Measurements from ENCODE around the gene LMO2.

LMO2 gene

DNA sequence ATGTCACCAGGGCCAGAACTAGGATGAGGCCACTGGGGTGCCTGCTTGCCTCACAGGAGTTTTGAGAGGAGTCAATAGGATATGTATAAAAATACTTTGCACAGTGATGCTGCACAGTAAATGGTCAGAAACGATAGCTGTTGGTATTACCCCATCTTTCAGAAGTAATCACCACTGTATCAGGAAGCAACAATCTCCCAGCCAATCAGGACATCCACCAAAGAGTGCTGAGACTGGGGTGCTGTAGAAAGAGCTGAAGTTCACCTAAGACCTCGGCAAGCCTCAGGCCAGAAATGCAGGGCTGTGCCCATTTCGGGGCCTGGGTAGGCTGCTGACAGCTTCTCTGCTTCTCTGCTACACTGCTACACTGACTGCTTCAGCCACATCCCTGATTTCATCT is 17.4 kb downstream of the LMO2 start:
- Histone ChIP-seq H3K4me1 (ENCODE audit: control insufficient read depth, insufficient read depth, low read length) (peaks cover 3% of the 10 kb centered on the region), H3K27me3 (ENCODE audit: control insufficient read depth in 1 of 2, insufficient read depth in 2 of 2, low read length in 2 of 2) (peaks cover 8 to 14% of the 10 kb centered on the region in 2 donors), H3K9ac (ENCODE audit: low read length in 2 of 2) (no peak overlapping the region), H3K9me3 (ENCODE audit: control insufficient read depth in 2 of 2, low read length in 2 of 2) (no peaks in the 10 kb centered on the region), H3K27ac (ENCODE audit: low read length) (no peak overlapping the region), H3K36me3 (ENCODE audit: control insufficient read depth in 2 of 2, insufficient read depth in 2 of 2, low read length in 2 of 2) (no peaks in the 10 kb centered on the region), H3K4me3 (ENCODE audit: low read length in 2 of 2) (no peak overlapping the region)

DNA sequence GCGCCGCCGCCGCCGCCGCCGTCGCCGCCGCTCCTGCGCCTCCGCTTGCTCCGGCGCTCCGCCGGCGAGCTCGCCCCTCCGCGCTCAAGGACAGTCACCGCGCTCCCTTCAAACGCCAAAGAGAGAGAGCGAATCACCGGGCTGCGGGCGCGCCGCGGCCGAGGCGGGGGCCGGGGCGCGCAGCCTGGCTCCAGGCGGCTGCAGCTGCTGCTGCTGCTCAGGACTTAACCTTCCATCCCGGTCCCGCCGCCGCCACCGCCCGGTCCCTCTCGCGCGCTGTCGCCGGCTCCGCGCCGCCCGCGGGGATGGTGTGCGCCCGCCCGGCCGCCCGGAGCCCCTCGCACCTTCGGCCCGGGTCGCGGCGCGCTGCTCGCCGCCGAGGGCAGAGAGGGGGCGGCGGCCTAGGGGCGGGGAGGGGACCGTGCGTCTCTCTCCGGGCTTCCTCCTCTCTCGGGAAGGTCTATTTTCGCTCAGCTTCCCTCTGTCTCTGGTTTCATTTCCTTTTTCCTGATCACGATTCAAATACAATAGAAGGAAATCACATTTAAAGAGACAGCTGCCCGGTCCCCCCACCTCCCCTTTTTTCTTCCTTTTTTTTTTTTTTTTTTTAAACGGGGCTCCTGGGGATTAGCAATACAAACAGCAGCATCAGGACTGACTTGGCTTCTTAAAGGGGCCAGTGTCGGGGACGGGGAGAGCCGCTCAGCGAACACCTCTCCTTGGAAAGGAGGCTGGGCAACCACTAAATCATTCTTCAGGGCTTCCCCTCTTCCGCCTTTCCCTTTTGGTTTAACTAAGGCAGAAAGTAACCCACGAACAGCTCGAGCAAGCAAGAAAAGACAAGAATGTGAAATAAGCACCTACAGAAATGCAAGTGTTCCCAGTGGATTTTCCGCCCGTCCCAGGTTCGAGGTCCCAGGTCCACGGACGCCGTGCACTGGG is 22.1 kb downstream of the LMO2 start:
- Histone ChIP-seq H3K27ac (ENCODE audit: low read length) (no peak overlapping the region), H3K4me1 (ENCODE audit: control insufficient read depth, insufficient read depth, low read length) (peaks cover 10% of the 10 kb centered on the region), H3K9ac (ENCODE audit: low read length in 2 of 2) (peak overlapping the region in 1 of 2 donors; percentile 45), H3K9me3 (ENCODE audit: control insufficient read depth in 2 of 2, low read length in 2 of 2) (no peaks in the 10 kb centered on the region), H3K27me3 (ENCODE audit: control insufficient read depth in 1 of 2, insufficient read depth in 2 of 2, low read length in 2 of 2) (peaks cover 11 to 24% of the 10 kb centered on the region in 2 donors), H3K36me3 (ENCODE audit: control insufficient read depth in 2 of 2, insufficient read depth in 2 of 2, low read length in 2 of 2) (no peaks in the 10 kb centered on the region), H3K4me3 (ENCODE audit: low read length in 2 of 2) (peak overlapping the region; percentile 75 to 84)

DNA sequence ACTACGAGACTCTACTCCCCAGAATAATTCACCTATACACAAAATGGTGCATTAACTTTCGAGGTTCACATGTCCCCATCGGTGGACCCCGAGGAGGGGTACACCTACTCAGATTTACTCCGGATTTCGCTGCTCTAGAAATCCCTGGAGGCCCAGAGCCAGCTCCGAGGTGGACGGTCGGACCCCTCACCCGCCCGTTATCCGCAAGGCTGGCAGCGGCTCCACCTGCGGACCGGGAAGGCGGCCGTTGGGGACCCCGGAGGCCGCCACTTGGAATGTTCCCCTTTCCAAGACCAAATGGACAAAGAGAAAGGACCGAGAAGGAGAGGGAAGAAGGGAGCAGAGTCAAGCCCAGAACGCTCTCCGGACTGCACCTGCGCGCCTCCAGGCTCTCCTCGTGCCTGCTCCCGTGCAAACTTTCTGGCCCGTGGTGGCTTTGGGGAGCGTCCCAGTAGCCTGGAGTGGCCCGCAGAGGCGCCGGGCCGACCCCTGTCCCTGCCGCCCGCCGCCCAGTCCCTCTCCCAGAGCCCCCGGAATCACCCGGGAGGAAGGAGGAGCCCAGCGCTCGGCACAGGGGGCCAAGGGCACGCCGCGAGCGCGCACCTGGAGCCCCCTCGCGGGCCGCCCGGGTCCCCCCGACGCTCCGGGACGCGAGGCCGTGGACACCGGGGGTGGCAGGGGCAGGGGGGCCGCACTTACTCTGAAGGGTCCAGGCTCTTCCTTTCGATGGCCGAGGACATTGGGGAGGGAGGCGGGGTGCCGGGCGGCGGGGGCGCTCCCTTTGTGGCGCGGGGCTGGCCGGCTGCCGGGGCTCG is 23.0 kb downstream of the LMO2 start:
- Histone ChIP-seq H3K27ac (ENCODE audit: low read length) (no peak overlapping the region), H3K9me3 (ENCODE audit: control insufficient read depth in 2 of 2, low read length in 2 of 2) (no peaks in the 10 kb centered on the region), H3K4me1 (ENCODE audit: control insufficient read depth, insufficient read depth, low read length) (peaks cover 10% of the 10 kb centered on the region), H3K9ac (ENCODE audit: low read length in 2 of 2) (peak overlapping the region in 1 of 2 donors; percentile 4), H3K36me3 (ENCODE audit: control insufficient read depth in 2 of 2, insufficient read depth in 2 of 2, low read length in 2 of 2) (no peaks in the 10 kb centered on the region), H3K4me3 (ENCODE audit: low read length in 2 of 2) (peak overlapping the region; percentile 33 to 75), H3K27me3 (ENCODE audit: control insufficient read depth in 1 of 2, insufficient read depth in 2 of 2, low read length in 2 of 2) (peaks cover 13 to 23% of the 10 kb centered on the region in 2 donors)

DNA sequence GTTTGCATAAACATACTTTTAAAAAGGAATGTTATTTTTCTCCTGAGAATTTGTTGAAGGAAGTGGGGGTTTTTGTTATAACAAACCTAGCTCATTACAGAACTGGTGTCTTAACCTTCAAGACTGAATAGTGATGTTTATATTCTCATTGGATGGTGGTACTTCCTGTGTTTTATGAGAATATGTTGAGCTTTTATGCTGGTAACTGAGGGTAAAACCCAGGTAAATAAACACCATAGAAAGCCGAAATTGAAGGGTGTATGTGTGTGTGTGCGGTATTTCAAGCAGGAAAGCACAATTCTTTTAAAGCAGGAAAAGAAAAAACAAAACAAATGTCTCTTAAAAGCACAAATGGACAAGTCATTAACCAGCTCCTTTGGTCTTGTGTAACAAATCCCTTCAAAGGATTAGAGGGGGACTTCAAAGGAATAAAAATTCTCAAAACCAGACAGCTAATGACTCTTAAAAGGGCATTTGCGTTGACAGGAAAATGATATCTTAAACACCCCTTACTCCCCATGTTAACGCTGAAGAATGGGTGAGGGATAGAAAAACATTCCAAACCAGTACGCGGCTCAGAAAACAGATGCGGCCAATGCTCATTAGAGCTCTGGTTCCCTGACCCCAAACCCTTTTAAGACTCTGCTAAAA is 23.8 kb downstream of the LMO2 start:
- Histone ChIP-seq H3K4me1 (ENCODE audit: control insufficient read depth, insufficient read depth, low read length) (peaks cover 10% of the 10 kb centered on the region), H3K36me3 (ENCODE audit: control insufficient read depth in 2 of 2, insufficient read depth in 2 of 2, low read length in 2 of 2) (peaks cover 0 to 2% of the 10 kb centered on the region in 2 donors), H3K4me3 (ENCODE audit: low read length in 2 of 2) (peak overlapping the region; percentile 33 to 75), H3K27me3 (ENCODE audit: control insufficient read depth in 1 of 2, insufficient read depth in 2 of 2, low read length in 2 of 2) (peaks cover 13 to 23% of the 10 kb centered on the region in 2 donors), H3K9ac (ENCODE audit: low read length in 2 of 2) (peak overlapping the region in 1 of 2 donors; percentile 4), H3K9me3 (ENCODE audit: control insufficient read depth in 2 of 2, low read length in 2 of 2) (no peaks in the 10 kb centered on the region), H3K27ac (ENCODE audit: low read length) (no peak overlapping the region)

DNA sequence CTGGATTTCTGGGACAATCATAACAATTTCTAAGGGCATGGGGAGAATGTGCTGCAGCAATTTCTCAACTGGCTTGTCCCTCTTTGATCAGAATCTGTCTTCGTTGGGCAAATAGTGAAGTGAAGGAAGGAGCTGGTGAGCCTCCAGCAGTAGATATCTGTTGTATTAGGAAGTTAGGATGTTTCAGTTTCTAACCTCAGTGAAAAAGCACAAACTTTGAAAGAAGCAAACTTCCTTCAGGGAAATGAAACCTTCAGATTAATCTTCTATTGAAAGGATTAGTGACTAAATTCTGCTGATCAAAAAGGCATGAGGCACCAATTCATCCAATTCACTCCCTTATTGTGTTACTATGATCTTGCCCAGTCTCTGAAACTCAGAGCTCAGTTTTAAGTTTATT is 24.3 kb downstream of the LMO2 start:
- no peaks in the 10 kb centered on the region for H3K9me3 ChIP-seq (ENCODE audit: control insufficient read depth in 2 of 2, low read length in 2 of 2)
- H3K4me1 ChIP-seq (ENCODE audit: control insufficient read depth, insufficient read depth, low read length) = peaks cover 10% of the 10 kb centered on the region
- H3K4me3 ChIP-seq (ENCODE audit: low read length in 2 of 2) = no peak overlapping the region
- no peak overlapping the region for H3K9ac ChIP-seq (ENCODE audit: low read length in 2 of 2)
- H3K27me3 ChIP-seq (ENCODE audit: control insufficient read depth in 1 of 2, insufficient read depth in 2 of 2, low read length in 2 of 2) = peaks cover 13 to 23% of the 10 kb centered on the region in 2 donors
- H3K36me3 ChIP-seq (ENCODE audit: control insufficient read depth in 2 of 2, insufficient read depth in 2 of 2, low read length in 2 of 2) = peaks cover 0 to 2% of the 10 kb centered on the region in 2 donors
- H3K27ac ChIP-seq (ENCODE audit: low read length) = no peak overlapping the region

DNA sequence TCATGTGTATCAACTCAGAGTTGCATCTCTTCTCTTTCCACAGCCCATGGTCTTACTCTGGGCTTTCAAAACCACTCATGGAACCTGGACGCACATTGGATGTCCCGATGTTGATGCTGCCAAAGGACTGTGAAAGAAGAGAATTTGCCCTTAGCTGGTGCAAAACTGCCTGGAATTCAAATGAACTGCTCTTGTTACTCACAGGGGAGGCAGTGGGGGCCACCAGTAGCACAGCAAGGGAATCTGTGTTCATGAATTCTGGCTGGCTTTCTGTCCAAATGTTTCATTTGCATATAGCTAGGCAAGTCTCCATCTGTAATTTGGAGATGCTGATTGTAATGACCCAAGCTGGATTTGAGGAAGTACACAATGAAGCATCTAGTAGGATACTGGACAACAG is 24.9 kb downstream of the LMO2 start:
- peaks cover 13 to 23% of the 10 kb centered on the region in 2 donors for H3K27me3 ChIP-seq (ENCODE audit: control insufficient read depth in 1 of 2, insufficient read depth in 2 of 2, low read length in 2 of 2)
- no peaks in the 10 kb centered on the region for H3K9me3 ChIP-seq (ENCODE audit: control insufficient read depth in 2 of 2, low read length in 2 of 2)
- no peak overlapping the region for H3K4me3 ChIP-seq (ENCODE audit: low read length in 2 of 2)
- H3K36me3 ChIP-seq (ENCODE audit: control insufficient read depth in 2 of 2, insufficient read depth in 2 of 2, low read length in 2 of 2) = peaks cover 0 to 2% of the 10 kb centered on the region in 2 donors
- H3K27ac ChIP-seq (ENCODE audit: low read length) = no peak overlapping the region
- no peak overlapping the region for H3K9ac ChIP-seq (ENCODE audit: low read length in 2 of 2)
- H3K4me1 ChIP-seq (ENCODE audit: control insufficient read depth, insufficient read depth, low read length) = peaks cover 10% of the 10 kb centered on the region

DNA sequence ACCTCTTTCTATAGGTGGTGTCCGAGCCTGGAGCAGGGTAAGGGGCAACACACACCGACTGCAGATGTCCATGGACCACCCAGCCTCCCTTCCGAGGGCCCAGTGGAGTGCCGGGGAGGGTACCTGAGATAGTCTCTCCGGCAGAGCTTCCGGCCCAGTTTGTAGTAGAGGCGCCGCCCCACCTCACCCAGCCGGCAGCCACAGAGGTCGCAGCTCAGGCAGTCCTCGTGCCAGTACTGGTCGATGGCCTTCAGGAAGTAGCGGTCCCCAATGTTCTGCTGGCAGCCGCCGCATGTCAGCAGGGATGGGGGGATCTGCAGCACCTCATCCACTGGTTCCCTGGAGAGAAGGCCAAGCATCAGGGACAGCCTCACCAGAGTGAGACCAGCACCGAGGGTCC is 27.4 kb downstream of the LMO2 start:
- H3K27me3 ChIP-seq (ENCODE audit: control insufficient read depth in 1 of 2, insufficient read depth in 2 of 2, low read length in 2 of 2) = peaks cover 11 to 18% of the 10 kb centered on the region in 2 donors
- peak overlapping the region in 1 of 2 donors; percentile 8 for H3K4me3 ChIP-seq (ENCODE audit: low read length in 2 of 2)
- no peak overlapping the region for H3K27ac ChIP-seq (ENCODE audit: low read length)

DNA sequence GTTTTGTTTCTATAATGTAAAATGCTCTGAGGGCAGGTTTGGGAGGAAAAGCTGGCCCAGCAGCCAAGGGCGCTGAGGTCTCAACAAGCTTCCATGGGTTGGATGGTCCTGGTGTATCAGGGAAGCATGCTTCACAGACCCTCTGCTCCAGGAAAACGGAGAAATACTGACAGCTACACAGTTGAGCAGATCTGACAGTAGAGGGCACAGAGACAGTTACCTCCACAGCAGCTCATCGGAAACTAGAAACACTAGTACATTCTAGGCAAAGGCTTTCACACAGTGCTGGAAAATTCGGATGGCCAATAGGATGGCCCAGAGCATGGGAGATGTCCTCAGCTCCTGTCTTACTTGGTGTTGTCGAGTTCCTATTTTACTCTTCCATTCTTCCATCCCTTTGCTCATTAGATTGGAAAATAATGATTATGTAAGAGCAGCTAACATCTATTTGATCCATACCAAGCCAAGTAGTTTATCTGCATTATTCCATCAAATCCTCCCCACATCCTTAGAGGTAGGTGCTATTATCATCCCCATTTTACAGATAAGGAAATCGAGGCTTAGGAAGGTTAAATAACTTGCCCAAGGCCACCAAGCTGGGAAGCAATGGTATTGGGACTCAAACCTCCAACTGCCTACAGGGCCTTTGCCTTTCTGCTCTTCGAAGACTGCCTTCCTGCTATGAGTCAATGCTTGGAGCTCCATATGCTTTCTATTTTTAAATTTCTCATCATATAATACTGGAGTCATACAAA is 28.3 kb downstream of the LMO2 start:
- no peak overlapping the region for H3K9ac ChIP-seq (ENCODE audit: low read length in 2 of 2)
- no peaks in the 10 kb centered on the region for H3K9me3 ChIP-seq (ENCODE audit: control insufficient read depth in 2 of 2, low read length in 2 of 2)
- no peak overlapping the region for H3K4me3 ChIP-seq (ENCODE audit: low read length in 2 of 2)
- H3K27me3 ChIP-seq (ENCODE audit: control insufficient read depth in 1 of 2, insufficient read depth in 2 of 2, low read length in 2 of 2) = peaks cover 8 to 14% of the 10 kb centered on the region in 2 donors
- peaks cover 2% of the 10 kb centered on the region for H3K4me1 ChIP-seq (ENCODE audit: control insufficient read depth, insufficient read depth, low read length)
- H3K27ac ChIP-seq (ENCODE audit: low read length) = no peak overlapping the region
- H3K36me3 ChIP-seq (ENCODE audit: control insufficient read depth in 2 of 2, insufficient read depth in 2 of 2, low read length in 2 of 2) = peaks cover 0 to 2% of the 10 kb centered on the region in 2 donors

More for the DNA sequence above, 27.4 kb downstream of the LMO2 start:
- H3K9me3 ChIP-seq (ENCODE audit: control insufficient read depth in 2 of 2, low read length in 2 of 2) = no peaks in the 10 kb centered on the region
- no peak overlapping the region for H3K9ac ChIP-seq (ENCODE audit: low read length in 2 of 2)
- H3K36me3 ChIP-seq (ENCODE audit: control insufficient read depth in 2 of 2, insufficient read depth in 2 of 2, low read length in 2 of 2) = peaks cover 0 to 2% of the 10 kb centered on the region in 2 donors
- H3K4me1 ChIP-seq (ENCODE audit: control insufficient read depth, insufficient read depth, low read length) = peaks cover 6% of the 10 kb centered on the region

DNA sequence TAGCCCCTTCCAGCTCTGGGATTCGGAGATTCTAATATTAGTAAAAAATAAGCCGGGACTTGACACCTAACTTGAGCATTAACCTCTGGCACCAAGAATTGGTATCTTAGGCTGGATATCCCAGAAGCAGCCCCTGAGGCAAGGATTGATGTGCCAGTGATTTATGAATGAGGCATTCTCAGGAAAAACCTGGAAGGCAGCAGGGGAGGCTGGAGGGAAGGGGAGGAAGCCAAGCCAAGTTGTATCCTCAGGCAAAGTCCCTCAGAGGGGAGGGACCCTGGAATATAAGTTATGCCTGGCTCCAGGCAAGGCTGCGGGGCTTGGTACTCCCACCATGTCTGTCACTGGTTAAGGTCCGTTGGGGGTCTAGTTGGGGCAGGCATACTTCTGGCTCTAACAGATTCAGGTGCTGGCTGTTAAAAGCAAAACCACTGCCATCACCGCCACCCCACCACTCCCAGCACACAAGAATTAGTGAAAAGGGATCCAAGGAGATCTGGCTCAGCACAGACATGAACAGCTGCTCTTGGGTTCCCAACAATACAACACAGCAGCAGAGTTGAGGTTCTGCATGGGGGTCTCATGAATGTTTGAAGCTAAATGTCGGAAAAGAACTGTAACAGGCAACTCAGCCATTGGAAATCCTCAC is 29.8 kb downstream of the LMO2 start:
- H3K27ac ChIP-seq (ENCODE audit: low read length) = no peak overlapping the region
- H3K4me3 ChIP-seq (ENCODE audit: low read length in 2 of 2) = no peak overlapping the region
- H3K9me3 ChIP-seq (ENCODE audit: control insufficient read depth in 2 of 2, low read length in 2 of 2) = no peaks in the 10 kb centered on the region
- peaks cover 5 to 11% of the 10 kb centered on the region in 2 donors for H3K27me3 ChIP-seq (ENCODE audit: control insufficient read depth in 1 of 2, insufficient read depth in 2 of 2, low read length in 2 of 2)
- no peaks in the 10 kb centered on the region for H3K4me1 ChIP-seq (ENCODE audit: control insufficient read depth, insufficient read depth, low read length)
- peaks cover 0 to 2% of the 10 kb centered on the region in 2 donors for H3K36me3 ChIP-seq (ENCODE audit: control insufficient read depth in 2 of 2, insufficient read depth in 2 of 2, low read length in 2 of 2)
- no peak overlapping the region for H3K9ac ChIP-seq (ENCODE audit: low read length in 2 of 2)

Measured in stomach smooth muscle (tissue), 2 donors.